Measurements from ENCODE around the gene FHIT. TPM values are rescaled to one million over a fixed set of nuclear protein-coding genes. Genes with fewer than 3 reads are reported as not detected.
"Not testable (repeated sequence)": the region's sequence is repeated elsewhere in the genome, so short reads cannot be mapped to it uniquely, and the experiment has no call there.

The FHIT gene
- total RNA-seq, 1 experiment from 2014 or later = 0.34 TPM

GRCh38 chr3:59949311-59949710 lies 1301.9 kb downstream of the FHIT start:
- no peak for DNase-seq (ENCODE audit: low read depth)

- no peak for DNase-seq (ENCODE audit: low read depth)
These were observed 1304.9 kb downstream of the FHIT start for GRCh38 chr3:59946401-59946800.

DNA sequence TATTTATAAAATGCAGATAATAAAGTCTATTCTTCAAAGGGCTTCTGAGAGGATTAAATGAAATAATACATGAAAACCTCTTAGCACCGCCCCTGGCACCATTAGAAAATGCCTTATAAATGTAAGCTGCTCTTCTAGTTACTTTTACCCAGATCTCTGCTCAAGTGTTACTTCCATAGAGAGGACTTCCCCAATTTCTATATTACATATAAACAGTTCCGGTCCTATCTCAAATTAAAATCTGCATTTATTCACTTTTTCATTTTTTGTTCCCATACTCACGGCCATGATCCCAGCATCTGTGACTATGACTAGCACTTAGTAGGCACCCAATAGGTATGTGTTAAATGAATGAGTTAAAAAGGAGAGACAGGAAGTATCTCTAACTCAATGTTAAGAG lies 1310.5 kb downstream of the FHIT start:
- no peak for DNase-seq (ENCODE audit: low read depth)

DNA sequence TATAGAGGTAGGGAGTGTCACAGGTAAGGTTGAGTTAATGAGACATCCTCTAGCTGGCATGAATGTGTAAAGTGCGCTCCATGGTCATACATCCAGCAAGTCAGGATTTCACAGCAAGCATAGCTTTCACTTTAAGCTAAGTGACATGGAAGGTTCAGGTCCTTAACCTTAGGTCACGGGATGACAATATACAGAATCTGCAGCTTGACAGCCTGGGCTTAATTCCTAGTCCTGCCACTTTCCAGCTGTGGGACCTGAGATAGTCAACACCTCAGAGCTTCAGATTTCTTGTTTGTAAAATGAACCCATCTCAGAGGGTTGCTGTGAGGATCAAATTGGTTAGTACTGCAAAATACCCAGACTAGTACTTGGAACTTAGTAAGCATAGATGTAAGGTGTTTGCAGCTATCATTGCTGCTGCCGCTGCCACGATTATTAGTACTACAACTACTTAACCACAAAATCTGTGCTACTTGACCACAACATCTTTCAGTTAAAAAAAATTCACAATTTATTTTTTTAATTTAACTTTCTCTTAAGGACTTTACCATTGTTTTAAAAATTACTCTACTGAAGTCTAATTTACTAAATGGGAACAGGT lies 1311.3 kb downstream of the FHIT start:
- DNase-seq (ENCODE audit: low read depth) = no peak

GRCh38 chr3:59938828-59939227 lies 1312.4 kb downstream of the FHIT start:
- DNase-seq (ENCODE audit: low read depth) = no peak

- DNase-seq (ENCODE audit: low read depth) = no peak
These were observed 1314.1 kb downstream of the FHIT start for GRCh38 chr3:59937201-59937600.

DNA sequence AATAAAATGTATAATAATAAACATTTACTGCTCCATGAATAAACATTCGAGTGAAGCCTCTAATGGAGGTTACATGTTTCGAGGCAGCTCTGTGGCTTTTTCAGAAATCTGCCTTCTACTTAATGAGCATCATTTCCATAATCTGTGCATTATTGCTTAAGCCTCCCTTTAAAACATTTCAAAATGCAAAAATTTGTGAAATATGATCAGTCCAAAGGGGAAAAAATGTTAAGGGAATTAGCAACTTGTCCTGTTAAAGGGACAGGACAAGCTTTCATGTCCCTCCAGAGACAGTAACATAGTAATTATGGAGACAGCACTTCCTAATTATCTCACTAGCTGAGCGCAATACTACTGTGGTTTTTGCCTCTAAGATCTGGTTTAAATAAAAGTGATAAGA lies 1314.8 kb downstream of the FHIT start:
- no peak for DNase-seq (ENCODE audit: low read depth)

GRCh38 chr3:59935025-59935424 lies 1316.2 kb downstream of the FHIT start:
- no peak for DNase-seq (ENCODE audit: low read depth)

DNA sequence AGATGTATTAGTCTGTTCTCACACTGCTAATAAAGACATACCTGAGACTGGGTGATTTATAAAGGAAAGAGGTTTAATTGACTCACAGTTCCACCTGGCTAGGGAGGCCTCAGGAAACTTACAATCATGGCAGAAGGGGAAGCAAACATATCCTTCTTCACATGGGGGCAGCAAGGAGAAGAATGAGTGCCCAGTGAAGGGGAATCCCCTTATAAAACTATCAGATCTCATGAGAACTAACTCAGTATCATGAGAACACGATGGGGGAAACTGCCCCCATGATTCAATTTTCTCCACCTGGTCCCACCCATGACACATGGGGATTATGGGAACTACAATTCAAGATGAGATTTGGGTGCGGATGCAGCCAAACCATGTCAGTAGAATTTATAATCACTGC lies 1316.7 kb downstream of the FHIT start:
- not testable (repeated sequence) for DNase-seq (ENCODE audit: low read depth)

GRCh38 chr3:59930170-59930569 lies 1321.1 kb downstream of the FHIT start:
- DNase-seq (ENCODE audit: low read depth) = no peak

DNA sequence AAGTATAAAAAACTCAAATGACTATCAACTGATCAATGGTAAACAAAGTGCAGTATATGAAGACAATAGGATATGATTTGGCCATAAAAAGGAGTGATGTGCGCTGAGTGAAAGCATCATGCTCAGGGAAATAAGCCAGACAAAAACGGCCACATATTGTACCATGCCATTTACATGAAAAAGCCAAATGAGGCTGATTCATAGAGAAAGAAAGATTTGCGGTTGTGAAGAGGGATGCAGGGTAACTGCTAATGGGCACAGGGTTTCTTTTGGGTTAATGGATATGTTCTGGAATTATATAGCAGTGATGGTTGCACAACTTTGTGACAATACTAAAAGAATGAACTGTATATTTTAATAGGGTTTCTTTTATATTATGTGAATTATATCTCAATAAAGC lies 1324.2 kb downstream of the FHIT start:
- no peak for DNase-seq (ENCODE audit: low read depth)

DNA sequence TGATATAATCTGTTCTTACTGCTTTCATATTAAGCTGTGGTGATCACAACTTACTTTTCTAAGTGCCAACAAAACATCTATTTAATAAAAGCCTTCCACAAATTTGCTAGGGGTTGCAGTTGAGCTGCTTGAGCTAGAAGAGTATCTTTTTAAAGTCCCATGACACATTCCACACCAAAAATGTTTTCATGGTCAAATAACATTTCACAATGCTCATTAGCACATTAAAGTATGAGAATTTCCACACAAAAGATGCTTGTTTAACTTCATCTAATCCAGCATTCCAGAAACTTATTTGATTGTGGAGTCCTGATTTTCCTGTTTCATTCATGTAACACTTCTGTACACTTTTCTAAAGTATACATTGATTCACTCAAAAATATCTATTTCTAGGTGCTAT lies 1325.3 kb downstream of the FHIT start:
- DNase-seq (ENCODE audit: low read depth) = no peak

DNA sequence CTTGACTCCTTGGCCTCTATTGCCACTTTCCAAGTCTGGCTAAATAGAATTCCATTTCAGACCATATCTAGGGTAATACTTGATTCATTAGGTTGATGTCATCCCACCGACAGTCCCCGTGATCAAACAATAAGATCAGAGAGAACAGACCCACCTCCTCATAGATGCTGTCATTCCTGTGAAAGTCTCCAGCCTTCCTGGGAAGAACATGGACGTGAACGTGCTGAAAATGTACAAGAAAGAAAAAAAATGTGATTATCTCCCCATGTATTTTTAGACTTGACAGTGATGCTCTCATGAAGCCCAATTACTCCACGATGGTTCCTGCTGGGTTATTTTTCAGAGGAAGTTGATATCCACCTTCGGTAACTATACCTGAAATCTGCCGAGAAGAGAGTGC lies 1329.1 kb downstream of the FHIT start:
- no peak for DNase-seq (ENCODE audit: low read depth)

DNA sequence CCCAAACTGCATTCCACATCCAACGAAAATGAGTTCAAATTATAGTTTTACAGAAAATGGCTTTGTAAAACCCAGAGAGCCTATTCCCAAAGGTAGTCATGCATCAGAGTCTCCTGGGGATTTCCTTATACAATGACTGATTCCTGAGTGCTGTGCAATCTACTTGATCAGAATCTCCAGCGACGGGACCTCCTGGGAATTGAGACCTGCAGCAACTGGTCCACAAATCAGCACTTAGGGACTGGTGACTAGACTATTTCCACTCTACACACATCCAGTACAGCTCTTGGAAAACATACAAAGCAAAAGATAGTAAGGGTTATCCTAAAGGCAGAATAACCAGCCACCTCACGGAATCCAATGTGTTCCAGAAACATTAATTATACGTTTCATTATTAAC lies 1330.4 kb downstream of the FHIT start:
- DNase-seq (ENCODE audit: low read depth) = no peak

GRCh38 chr3:59919586-59919985 lies 1331.7 kb downstream of the FHIT start:
- no peak for DNase-seq (ENCODE audit: low read depth)

- DNase-seq (ENCODE audit: low read depth) = no peak
These were observed 1337.0 kb downstream of the FHIT start for GRCh38 chr3:59914251-59914650.

- DNase-seq (ENCODE audit: low read depth) = no peak
These were observed 1337.6 kb downstream of the FHIT start for GRCh38 chr3:59913645-59914044.

- no peak for DNase-seq (ENCODE audit: low read depth)
These were observed 1342.6 kb downstream of the FHIT start for GRCh38 chr3:59908701-59909100.

DNA sequence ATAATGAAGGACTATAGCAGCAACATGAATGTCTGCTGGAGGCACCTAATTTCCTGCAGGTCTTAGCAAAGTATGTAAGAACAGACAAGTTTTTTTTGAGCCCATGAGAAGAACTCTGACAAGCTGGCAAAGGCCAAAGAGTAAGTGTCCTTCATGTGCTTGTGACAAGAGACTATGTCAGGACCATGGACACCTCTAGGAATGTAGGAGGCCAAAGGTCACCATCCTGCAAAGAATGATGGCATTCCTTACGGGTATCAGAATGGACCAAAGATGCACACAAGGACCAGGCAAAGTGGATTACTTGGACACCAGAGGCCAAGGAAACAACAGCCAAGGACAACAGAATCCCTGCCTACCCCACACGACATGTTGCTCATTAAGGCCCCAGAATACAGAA lies 1343.0 kb downstream of the FHIT start:
- no peak for DNase-seq (ENCODE audit: low read depth)

DNA sequence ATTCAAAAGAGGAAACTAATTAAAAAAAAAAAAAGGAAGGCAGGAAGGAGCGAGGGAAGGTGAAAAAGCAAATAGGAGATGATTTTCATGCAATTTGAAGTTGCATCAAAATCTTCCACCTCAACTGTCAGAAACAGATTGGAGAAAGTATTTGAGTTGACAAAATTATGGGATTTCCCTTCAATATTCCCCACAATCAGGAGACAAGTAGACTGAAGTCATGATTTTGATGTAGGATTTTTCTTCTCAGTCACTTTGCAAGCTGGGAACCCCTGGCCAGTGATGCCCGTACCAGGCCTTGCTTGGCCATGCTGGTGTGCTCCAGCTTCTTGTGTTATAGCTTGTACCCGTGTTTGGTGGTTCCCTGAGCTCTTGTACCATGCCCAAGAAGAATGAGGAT lies 1347.0 kb downstream of the FHIT start:
- DNase-seq (ENCODE audit: low read depth) = no peak

GRCh38 chr3:59899061-59899460 lies 1352.2 kb downstream of the FHIT start:
- DNase-seq (ENCODE audit: low read depth) = no peak

DNA sequence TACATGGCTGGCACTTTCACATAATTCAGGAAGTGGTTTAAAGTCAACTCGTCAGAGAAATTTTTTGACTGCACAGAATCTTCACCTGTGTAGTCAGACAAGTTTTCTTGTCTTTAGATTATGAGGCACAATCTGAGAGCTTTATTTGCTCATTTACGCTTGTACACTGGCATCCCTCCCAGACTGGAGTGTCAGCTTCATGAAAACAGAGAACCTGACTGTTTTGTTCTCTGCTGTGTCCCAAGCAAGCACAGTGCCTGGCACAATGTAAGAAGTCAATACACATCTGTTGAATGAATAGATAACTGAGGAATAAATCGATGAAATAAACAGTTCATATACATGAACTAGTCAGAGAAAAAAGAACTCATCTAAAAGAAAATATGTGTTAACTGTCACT lies 1355.3 kb downstream of the FHIT start:
- no peak for DNase-seq (ENCODE audit: low read depth)

DNA sequence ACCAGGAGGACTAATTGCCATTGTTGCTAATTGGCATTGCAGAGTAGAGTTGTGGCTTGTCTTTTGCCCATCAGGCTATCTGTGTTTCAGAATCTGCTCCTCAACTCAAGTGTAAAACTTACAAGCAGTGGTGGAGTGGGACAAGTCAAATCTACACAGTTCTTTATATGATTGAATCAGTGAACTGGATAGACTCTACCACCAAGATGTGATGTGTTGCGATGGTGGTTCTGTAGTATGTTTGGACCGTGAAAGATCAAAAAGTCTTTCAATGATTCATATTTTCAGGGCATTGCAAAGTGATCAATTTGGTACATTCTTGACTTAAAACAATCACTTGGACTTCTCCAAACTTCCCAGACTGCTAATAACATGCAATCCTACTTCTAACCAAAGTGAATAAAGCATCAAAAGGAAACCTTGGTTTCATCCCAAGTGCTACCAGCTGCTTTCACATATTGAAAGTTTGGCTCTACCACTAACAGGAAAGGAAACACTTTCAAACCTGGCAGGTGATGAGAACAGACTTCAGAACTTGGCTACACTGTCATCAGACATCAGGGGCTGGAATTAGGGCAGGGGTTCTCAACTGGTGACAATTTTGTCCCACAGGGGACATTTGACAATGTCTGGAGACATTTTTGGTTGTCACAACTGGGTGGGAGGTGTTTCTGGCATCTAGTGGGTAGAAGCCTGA lies 1356.7 kb downstream of the FHIT start:
- no peak for DNase-seq (ENCODE audit: low read depth)

- no peak for DNase-seq (ENCODE audit: low read depth)
These were observed 1360.6 kb downstream of the FHIT start for GRCh38 chr3:59890639-59891038.

Measured in LHCN-M2 (cell line).